ENCODE data around the gene METTL18.
A peak's percentile ranks its signal among the peaks of the same experiment; 100 is the strongest.

METTL18 gene

DNA sequence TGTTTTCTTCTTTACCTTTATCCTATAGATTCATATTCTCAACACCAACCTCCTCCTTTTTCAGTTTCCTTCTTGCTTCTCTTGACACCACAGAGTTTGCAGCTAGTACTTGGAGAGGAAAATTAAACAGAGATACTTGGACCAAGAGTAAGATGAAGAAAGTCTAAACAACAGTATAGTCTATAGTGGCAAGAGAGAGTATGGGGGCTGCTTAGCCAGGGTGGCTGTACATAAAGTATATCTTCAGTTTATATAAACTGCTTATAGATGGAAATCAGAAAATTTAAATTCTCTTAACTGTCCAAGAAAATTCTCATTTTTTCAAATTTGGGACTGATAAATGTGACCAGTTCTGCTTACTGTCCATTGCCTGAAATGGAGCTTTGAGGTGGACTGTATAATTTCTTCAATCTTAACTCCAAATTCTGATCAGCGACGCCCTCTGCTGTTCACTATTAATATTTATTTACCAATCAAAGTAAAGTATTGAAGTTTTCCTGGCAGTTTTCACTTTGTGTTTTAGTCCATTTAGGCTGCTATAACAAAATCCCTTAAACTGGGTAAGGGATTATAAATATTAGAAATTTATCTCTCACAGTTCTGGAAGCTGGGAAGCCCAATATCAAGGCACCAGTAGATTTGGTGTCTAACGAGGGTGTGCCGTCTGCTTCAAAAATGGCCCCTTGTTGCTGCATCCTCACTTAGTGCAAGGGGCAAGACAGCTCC lies 14.8 kb upstream of the METTL18 start:
- DNase-seq (ENCODE audit: low read depth) = peak; percentile 21
- TF ChIP-seq, protein P1, sequence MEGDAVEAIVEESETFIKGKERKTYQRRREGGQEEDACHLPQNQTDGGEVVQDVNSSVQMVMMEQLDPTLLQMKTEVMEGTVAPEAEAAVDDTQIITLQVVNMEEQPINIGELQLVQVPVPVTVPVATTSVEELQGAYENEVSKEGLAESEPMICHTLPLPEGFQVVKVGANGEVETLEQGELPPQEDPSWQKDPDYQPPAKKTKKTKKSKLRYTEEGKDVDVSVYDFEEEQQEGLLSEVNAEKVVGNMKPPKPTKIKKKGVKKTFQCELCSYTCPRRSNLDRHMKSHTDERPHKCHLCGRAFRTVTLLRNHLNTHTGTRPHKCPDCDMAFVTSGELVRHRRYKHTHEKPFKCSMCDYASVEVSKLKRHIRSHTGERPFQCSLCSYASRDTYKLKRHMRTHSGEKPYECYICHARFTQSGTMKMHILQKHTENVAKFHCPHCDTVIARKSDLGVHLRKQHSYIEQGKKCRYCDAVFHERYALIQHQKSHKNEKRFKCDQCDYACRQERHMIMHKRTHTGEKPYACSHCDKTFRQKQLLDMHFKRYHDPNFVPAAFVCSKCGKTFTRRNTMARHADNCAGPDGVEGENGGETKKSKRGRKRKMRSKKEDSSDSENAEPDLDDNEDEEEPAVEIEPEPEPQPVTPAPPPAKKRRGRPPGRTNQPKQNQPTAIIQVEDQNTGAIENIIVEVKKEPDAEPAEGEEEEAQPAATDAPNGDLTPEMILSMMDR (IDR thresholded peaks at IDR 0.05; ENCODE audit: control insufficient read depth, extremely low read depth, insufficient read depth) = peak; percentile 47; the same call in 1 of the 2 replicates
- H3K4me3 ChIP-seq (ENCODE audit: low read depth, low read length) = no peak overlapping the region

DNA sequence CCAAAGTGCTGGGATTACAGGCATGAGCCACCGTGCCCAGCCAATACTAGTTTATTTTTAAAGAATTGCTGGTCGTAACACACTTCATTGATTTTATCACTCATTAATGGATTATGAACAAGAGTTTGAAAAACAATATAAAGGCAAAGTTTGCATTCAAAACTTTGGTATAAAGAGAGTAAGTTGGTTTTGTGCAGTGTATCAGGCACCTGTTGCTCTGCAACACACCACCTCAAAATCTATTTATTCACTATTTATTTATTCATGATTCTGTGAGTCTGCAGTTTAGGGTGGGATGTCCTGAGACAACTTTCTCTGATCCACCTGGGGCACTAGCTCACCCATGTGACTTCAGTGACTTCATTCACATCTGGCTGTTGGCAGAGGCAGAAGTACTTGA lies 10.2 kb upstream of the METTL18 start:
- H3K4me3 ChIP-seq (ENCODE audit: low read depth, low read length) = no peak overlapping the region
- TF ChIP-seq, protein P1 (IDR thresholded peaks at IDR 0.05; ENCODE audit: control insufficient read depth, extremely low read depth, insufficient read depth) = no peak
- no peak for DNase-seq (ENCODE audit: low read depth)

DNA sequence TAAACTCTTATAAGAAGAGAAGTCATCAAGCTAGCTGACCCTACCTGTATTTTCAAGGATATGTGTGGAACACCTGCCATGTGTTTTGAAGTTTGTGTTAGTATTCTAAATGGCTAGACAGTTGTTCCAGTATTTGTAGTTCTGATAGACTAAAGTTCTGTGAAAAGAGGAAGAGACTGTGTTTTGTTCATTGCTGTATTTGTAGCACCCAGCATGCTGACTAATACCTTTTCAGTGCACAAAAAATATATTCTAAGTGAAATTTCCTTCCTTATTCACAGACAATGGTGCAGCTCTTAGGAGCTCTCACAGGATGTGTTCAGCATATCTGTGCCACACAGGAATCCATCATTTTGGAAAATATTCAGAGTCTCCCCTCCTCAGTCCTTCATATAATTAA lies 8.2 kb upstream of the METTL18 start:
- TF ChIP-seq, protein P1 (IDR thresholded peaks at IDR 0.05; ENCODE audit: control insufficient read depth, extremely low read depth, insufficient read depth) = no peak
- no peak overlapping the region for H3K4me3 ChIP-seq (ENCODE audit: low read depth, low read length)
- no peak for DNase-seq (ENCODE audit: low read depth)

DNA sequence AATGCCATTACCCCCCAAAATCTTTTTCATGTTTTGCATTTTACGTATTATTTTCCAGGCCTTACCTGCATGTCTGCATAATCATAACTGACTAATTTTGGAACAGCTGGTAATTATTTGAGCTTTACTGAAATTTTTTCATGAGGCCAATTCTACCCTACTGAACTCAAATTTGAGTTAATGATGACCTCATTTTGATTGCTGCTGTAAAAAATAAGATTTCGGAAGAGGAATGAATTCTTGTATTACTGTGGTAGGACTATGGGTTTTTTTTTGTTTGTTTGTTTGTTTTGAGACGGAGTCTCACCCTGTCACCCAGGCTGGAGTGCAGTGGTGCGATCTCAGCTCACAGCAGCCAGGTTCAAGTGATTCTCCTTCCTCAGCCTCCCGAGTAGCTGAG lies 2.6 kb upstream of the METTL18 start:
- no peak overlapping the region for H3K4me3 ChIP-seq (ENCODE audit: low read depth, low read length)
- TF ChIP-seq, protein P1 (IDR thresholded peaks at IDR 0.05; ENCODE audit: control insufficient read depth, extremely low read depth, insufficient read depth) = no peak
- no peak for DNase-seq (ENCODE audit: low read depth)

DNA sequence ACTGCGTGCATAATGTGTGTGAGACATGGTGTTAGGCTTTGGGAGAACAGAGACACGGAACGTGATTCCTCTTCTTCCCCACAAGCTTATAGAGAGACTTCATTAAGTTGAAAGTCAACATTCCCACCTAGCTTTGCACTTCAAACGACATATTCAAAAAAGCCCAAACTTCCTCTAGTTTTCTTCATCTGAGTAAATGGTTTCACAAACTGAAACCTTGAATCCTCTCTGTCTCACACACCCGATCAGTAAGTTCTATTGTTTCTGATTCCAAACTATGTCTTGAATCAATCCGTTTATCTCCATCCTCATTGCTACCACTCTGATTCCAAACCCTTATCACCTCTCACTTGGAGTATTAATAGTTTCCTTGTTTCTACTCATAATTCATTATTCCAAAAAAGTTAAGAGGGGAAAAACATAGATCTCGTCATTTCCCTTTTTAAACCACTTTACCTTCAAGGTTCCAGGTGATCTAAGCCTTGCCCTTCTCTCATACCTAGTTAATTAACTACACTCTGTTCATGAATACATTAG lies 1.6 kb upstream of the METTL18 start:
- TF ChIP-seq, protein P1 (IDR thresholded peaks at IDR 0.05; ENCODE audit: control insufficient read depth, extremely low read depth, insufficient read depth) = no peak
- H3K4me3 ChIP-seq (ENCODE audit: low read depth, low read length) = no peak overlapping the region
- no peak for DNase-seq (ENCODE audit: low read depth)

DNA sequence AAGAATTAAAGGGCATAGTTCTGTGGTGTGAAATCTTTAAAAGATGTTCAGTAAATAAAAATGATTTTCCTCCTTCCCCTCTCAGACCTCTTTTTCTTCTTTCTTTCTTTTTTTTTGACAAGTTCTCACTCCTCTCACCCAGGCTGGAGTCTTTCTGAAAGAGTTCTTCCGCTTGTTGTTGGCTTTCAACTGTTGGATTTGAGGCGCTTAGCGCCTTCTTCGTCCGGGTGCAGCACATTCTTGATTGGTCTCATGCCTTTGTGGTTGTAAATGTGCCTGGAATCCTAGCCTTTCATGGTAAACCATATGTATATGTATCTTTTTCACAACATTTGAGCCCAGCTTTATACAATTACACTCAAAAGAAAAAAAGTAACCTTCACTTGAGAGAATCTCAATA lies 980 bp upstream of the METTL18 start:
- peak overlapping the region; percentile 73 for H3K4me3 ChIP-seq (ENCODE audit: low read depth, low read length)
- TF ChIP-seq, protein P1 (IDR thresholded peaks at IDR 0.05; ENCODE audit: control insufficient read depth, extremely low read depth, insufficient read depth) = no peak
- DNase-seq (ENCODE audit: low read depth) = no peak

DNA sequence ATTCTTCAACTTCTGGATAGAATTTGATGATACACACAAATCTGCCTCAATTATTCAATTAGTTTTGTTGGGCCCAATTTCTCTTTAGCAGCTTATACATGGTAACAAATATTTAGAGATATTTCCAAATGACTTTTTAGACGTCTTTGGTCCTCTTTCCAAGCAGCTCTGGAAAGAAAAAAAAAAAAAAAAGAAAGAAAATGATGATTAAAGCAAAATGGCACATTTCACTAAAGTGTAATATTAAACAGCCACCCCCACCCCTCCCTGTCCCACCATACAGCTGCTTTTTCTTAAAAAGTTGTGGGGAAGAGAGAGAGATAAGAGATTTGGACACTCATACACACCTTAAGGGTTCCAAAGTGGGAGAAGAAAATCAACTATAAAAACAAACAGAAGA lies 977 bp downstream of the METTL18 start:
- DNase-seq (ENCODE audit: low read depth) = no peak
- TF ChIP-seq, protein P1 (IDR thresholded peaks at IDR 0.05; ENCODE audit: control insufficient read depth, extremely low read depth, insufficient read depth) = no peak
- peak overlapping the region; percentile 73 for H3K4me3 ChIP-seq (ENCODE audit: low read depth, low read length)
